Right lobe of liver (tissue), 4 donors: Measurements from ENCODE around the gene CDK14.

Experiments
- POLR2A ChIP-seq: fragments of 450-650 bp; IDR thresholded peaks from one replicate; pipeline ENCODE4 v1.6.1; 2017; ENCODE audit warnings: antibody characterized with exemption, mild to moderate bottlenecking
- TF ChIP-seq, protein P1 (sequence below), 4 donors: fragments of 200-600 bp in 3 of 4; fragments of 450-650 bp in 1 of 4; IDR thresholded peaks; one replicate each; pipeline versions ENCODE4 v1.5.1 to v1.8.0; 2016 to 2022; ENCODE audit warnings: antibody characterized with exemption in 4 of 4, mild to moderate bottlenecking in 2 of 4
- donor health status: DM: no; HTN: no; CAD: no.
- donor health status: DM: no; HTN: no; CAD: no.
- donor health status: DM: no; HTN: yes; CAD: no.

- TF ChIP-seq, protein P1, sequence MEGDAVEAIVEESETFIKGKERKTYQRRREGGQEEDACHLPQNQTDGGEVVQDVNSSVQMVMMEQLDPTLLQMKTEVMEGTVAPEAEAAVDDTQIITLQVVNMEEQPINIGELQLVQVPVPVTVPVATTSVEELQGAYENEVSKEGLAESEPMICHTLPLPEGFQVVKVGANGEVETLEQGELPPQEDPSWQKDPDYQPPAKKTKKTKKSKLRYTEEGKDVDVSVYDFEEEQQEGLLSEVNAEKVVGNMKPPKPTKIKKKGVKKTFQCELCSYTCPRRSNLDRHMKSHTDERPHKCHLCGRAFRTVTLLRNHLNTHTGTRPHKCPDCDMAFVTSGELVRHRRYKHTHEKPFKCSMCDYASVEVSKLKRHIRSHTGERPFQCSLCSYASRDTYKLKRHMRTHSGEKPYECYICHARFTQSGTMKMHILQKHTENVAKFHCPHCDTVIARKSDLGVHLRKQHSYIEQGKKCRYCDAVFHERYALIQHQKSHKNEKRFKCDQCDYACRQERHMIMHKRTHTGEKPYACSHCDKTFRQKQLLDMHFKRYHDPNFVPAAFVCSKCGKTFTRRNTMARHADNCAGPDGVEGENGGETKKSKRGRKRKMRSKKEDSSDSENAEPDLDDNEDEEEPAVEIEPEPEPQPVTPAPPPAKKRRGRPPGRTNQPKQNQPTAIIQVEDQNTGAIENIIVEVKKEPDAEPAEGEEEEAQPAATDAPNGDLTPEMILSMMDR (IDR thresholded peaks at IDR 0.05), result no peak
- no peak for TF ChIP-seq POLR2A
These were observed 511.3 kb downstream of the CDK14 start for GRCh38 chr7:91107460-91107859.
